ENCODE data around the gene PCSK2.

PCSK2 gene

DNA sequence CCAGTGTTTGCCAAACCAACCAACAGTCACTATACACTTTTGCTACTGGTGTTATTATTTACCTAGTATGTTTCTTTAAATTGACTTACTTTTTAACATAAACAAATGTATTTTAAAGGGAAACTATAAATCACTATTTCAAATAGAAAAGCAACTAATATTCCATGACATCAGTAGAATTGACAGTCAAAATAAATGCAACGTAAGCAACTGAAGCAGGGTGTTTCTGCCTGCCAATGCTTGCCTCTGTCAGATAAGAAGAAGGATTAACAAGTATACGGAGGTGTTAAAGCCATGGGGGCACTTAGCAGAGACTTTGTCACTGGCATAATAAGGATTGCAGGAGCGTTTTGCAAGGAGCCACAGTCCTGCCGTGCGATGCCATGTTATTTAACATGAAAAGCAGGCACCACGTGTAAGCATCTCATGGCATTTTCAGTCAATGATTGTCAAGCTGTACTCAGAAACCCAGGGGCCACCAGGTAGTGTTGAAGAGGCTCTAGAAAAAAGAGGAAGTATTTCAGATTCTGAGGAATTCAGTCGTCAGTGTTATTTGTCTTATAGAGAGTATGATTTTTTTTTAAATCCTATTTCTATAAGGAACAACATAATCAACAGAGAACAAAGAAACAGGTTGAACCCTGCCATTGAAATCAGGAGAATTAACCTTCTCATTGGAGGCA, 172.6 kb downstream of the PCSK2 start:
- TF ChIP-seq, protein P1, sequence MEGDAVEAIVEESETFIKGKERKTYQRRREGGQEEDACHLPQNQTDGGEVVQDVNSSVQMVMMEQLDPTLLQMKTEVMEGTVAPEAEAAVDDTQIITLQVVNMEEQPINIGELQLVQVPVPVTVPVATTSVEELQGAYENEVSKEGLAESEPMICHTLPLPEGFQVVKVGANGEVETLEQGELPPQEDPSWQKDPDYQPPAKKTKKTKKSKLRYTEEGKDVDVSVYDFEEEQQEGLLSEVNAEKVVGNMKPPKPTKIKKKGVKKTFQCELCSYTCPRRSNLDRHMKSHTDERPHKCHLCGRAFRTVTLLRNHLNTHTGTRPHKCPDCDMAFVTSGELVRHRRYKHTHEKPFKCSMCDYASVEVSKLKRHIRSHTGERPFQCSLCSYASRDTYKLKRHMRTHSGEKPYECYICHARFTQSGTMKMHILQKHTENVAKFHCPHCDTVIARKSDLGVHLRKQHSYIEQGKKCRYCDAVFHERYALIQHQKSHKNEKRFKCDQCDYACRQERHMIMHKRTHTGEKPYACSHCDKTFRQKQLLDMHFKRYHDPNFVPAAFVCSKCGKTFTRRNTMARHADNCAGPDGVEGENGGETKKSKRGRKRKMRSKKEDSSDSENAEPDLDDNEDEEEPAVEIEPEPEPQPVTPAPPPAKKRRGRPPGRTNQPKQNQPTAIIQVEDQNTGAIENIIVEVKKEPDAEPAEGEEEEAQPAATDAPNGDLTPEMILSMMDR (IDR thresholded peaks at IDR 0.05; ENCODE audit: low read depth, low read length, missing control alignments) = no peak
- no peak for DNase-seq (ENCODE audit: extremely low read depth, low read depth)
- H3K4me3 ChIP-seq (replicated peaks; ENCODE audit: low read depth, low read length) = no peak overlapping the region

DNA sequence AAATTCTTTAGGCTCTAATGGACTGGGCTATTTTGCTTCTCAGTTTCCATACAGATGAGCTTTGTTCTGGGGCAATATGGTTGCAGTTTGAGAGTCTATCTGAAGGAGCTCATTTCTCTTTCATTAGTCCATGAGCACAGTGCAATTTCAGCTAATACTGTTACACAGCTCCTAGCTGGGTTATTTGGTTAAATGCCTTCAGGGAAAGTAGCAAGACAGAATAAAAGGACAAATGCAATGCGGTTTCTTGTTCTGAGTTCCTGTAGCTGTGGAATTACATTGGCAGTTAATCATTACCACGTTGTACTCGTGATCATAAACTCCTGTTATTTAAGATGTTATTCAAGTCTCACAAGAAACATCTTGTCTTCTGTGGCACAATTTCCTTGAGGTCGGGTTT, 176.6 kb downstream of the PCSK2 start:
- TF ChIP-seq, protein P1 (IDR thresholded peaks at IDR 0.05; ENCODE audit: low read depth, low read length, missing control alignments) = no peak
- no peak overlapping the region for H3K4me3 ChIP-seq (replicated peaks; ENCODE audit: low read depth, low read length)
- no peak for DNase-seq (ENCODE audit: extremely low read depth, low read depth)

- no peak overlapping the region for H3K4me3 ChIP-seq (replicated peaks; ENCODE audit: low read depth, low read length)
- DNase-seq (ENCODE audit: extremely low read depth, low read depth) = no peak
Measured at GRCh38 chr20:17406051-17406590, 179.3 kb downstream of the PCSK2 start.

DNA sequence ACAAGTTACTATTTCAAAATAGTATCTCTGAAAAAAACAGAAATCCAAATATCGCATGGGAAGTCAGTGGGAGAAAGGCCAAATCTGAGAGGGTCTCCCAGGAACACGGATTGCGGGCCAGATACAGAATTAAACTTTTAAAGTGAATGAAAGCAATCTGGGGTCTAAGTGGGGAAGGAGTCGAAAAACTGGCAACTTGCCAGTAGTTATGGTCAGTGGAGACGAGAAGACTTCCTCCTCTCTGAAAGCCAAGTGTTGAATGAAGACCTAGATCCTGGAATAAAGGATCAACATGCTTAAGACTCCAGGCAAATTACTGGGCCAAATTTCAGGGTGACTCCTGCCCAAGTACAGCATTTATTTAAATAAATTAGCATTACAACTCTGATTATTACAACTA, 180.7 kb downstream of the PCSK2 start:
- no peak for DNase-seq (ENCODE audit: extremely low read depth, low read depth)
- H3K4me3 ChIP-seq (replicated peaks; ENCODE audit: low read depth, low read length) = no peak overlapping the region
- TF ChIP-seq, protein P1 (IDR thresholded peaks at IDR 0.05; ENCODE audit: low read depth, low read length, missing control alignments) = no peak

More at GRCh38 chr20:17406051-17406590, 179.3 kb downstream of the PCSK2 start:
- TF ChIP-seq, protein P1 (IDR thresholded peaks at IDR 0.05; ENCODE audit: low read depth, low read length, missing control alignments) = no peak

GRCh38 chr20:17417225-17417624, 190.4 kb downstream of the PCSK2 start:
- no peak for DNase-seq (ENCODE audit: extremely low read depth, low read depth)
- no peak overlapping the region for H3K4me3 ChIP-seq (replicated peaks; ENCODE audit: low read depth, low read length)
- TF ChIP-seq, protein P1 (IDR thresholded peaks at IDR 0.05; ENCODE audit: low read depth, low read length, missing control alignments) = no peak

DNA sequence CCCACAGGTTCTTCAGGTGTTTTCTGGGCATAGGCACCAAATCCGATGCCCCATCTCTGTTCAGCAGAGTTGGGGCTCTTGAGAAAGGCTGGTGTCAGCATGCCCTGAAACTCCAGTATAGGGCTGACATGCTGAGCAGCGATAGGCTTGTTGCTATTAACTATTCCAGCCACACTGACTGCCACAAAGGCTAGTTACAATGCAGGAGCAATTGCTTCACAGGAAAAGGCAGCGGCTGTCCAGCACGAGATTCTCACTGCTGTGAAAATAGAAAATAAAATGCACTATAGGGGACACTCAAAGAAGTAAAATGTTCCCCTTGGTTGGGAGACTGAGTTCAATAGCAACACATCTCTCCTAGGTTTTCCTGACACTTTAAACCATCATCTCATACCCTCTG, 191.9 kb downstream of the PCSK2 start:
- TF ChIP-seq, protein P1 (IDR thresholded peaks at IDR 0.05; ENCODE audit: low read depth, low read length, missing control alignments) = no peak
- DNase-seq (ENCODE audit: extremely low read depth, low read depth) = no peak
- no peak overlapping the region for H3K4me3 ChIP-seq (replicated peaks; ENCODE audit: low read depth, low read length)

Data from HFF-Myc (cell line).